Activated CD4-positive, CD25-positive, alpha-beta regulatory T cell treated with anti-CD3 and anti-CD28 coated beads, Interleukin-2, amount 50 U/mL, for 16 hours (primary cell): ENCODE results near the gene PEMT.

Experiments
- DNase-seq: peaks from one replicate; pipeline ENCODE4 v3.0.0-alpha.2; 2020; ENCODE audit warnings: low read depth, low spot score

PEMT gene

DNA sequence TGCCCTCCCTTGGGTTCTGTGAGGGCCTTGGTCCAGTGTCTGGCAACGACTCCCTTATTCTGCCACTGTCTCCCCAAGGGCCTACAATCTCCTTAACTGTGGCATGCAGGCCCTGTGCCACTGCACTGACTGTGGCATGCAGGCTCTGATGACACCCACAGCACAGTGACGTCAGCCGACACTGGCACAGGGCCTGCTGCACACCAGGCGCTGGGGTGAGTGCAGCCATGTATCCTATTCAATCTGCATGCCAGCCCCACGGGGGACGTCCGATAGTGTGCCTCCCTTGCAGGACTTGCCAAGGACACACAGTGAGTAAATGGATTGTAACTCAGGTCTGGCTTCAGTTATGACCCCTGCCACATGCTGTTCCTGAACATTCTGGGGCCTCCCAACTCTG lies 55.6 kb downstream of the PEMT start:
- no peak for DNase-seq

- no peak for DNase-seq
Observed at GRCh38 chr17:17533901-17534441, 57.5 kb downstream of the PEMT start.

DNA sequence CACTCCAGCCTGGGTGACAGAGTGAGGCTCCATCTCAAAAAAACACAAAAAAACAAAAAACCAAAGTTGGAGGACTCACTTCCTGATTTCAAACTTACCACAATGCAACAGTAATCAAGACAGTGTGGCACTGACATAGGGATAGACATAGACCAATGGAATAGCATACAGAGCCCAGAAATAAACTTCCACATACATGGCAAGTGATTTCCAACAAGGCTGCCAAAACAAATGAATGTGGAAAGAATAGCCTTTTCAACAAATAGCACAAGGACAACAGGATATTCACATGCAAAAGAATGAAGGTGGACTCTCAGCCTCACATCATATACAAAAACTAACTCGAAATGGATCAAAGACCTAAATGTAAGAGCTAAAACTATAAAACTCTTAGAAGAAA lies 58.5 kb downstream of the PEMT start:
- no peak for DNase-seq

DNA sequence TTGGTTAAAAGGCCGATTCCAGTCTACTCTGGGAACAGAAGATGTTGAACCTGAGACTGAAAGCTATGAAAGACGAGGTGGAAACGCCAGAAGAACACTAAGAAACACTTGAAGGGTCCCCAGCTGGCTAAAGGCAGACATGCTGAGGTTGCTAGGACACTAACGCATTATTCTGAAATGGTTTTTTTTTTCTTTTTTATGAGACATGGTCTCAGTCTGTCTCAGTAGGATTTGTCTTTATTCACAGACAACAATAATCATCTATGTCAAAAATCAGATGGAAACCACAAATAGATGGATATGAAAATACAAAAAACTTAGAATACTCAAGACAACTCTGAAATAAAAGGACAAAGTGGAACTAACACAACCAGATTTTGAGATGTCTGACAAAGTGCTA lies 60.4 kb downstream of the PEMT start:
- DNase-seq = no peak

DNA sequence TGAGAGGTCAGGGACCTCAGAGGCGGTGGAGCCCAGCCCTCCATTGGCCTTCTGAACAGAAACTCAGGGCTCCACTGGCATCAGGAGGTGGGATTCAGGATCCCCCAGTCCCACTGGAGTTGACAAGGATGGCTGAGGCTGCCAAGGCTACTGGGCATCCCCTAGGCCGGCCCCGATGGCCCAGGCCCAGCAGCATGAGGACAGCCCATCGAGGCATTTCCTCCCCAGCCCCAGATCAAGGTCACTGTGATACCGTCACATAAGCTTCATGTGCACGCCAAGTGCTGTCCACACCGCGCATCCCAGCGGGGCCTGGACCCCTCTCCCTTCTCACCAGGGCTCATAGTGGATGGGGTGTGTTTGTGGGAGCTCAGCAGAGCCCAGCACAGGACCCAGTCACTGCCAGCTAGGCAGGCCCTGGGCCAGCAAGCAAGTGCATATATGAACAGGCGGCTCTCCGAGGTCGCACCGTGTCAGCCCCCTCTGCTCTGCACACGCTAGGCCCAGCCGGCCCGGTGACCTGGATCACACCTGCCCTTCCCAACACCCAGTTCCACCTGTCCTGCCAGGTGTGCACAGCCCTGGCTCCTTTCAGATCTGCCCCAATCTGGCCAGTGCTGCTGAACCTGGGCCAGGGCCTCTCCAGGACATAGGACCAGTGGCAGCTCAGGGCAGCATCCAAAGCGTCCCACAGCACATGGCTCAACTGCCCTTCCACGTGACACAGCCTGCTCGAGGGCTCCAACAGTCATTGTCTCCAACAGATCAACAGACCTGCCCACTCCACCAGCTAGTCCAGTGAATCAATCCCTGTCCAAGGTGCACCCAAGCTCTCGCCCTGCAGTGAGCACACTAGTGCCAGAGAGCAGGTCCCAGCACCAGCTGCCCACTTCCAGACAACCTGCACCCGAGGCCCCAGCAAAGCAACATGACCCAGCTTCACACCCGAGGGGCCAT lies 62.5 kb downstream of the PEMT start:
- DNase-seq = no peak

GRCh38 chr17:17527956-17528500 lies 63.5 kb downstream of the PEMT start:
- DNase-seq = no peak

GRCh38 chr17:17527534-17527933 lies 64.0 kb downstream of the PEMT start:
- DNase-seq = no peak

- DNase-seq = no peak
Observed at GRCh38 chr17:17526369-17526768, 65.1 kb downstream of the PEMT start.

- no peak for DNase-seq
Observed at GRCh38 chr17:17525956-17526355, 65.6 kb downstream of the PEMT start.

GRCh38 chr17:17525311-17525710 lies 66.2 kb downstream of the PEMT start:
- no peak for DNase-seq

GRCh38 chr17:17523731-17524490 lies 67.6 kb downstream of the PEMT start:
- no peak for DNase-seq

DNA sequence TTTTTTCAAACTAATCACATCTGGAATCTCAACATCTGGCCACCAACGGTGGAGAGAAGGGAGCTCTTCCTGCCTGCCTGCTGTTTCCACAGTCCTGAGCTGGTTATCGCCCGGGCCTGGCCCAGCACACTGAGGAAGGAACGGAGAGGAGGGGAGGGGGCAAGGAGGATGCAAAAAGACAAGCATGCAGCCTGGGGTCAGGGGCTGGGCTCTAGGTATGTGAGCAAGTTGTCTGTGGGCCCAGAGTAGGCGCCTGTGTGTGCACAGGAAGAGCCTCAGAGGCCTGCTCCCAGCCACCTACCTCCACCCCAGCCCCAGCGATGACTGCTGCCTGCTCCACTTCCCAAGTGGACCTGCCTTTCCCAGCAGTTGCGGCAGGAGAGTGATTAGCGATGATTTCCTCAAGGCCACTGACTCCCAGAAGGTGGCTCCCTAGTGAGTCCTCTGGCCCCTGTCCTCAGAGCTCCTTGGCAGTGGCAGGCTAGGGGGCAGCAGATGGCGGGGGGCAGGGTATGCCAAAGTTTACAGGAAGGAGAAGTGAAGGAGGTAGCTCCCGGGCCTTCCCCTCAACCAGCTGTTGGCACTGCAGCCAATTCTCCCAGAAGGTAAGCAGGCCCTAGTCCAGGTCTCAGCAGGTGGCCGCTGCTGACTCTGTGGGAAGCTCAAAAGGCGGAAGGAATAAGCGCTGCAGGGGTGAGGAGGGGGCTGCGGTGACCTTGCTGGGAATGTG lies 68.3 kb downstream of the PEMT start:
- DNase-seq = no peak

- no peak for DNase-seq
Observed at GRCh38 chr17:17520599-17521232, 70.8 kb downstream of the PEMT start.

- DNase-seq = no peak
Observed at GRCh38 chr17:17519886-17520285, 71.6 kb downstream of the PEMT start.

DNA sequence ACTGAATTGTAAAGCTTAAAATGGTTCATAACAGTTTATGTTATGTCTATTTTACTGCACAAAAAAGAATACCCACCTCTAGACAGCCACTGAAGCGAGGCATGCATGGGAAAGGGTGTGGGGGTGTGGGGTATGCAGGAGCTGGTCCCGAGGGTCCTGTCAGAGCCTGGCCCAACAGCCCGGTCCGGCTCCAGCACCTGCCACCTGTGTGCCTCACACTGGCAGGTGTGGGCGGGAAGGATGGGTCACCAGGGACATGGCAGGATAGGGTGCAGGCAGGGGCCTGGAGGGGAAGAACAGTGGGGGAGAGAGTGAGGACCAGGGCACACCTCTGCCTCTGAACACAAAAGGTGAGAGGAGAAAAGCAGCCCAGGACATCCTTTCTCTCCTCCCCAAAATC lies 72.6 kb downstream of the PEMT start:
- DNase-seq = no peak

DNA sequence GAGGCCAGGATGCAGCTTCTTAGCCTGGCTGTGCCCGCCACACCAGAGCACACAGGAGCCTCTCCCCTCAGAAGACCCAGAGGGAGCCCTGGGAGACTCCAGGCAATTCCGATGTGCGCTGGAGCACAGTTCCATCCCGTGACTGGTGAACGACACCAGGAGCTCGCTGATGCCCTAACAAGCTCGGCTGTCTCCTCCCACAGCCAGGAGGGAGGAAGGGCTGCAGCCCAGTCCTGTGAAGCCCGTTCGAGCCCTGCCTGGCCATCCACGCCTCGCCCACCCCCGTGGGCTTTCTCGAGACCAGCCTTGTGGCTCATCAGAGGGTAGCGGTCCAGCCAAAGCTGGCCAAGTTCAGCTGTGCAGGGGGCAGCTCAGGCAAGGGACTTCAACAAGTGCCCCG lies 73.5 kb downstream of the PEMT start:
- DNase-seq = no peak

GRCh38 chr17:17516941-17517720 lies 74.4 kb downstream of the PEMT start:
- DNase-seq = no peak

DNA sequence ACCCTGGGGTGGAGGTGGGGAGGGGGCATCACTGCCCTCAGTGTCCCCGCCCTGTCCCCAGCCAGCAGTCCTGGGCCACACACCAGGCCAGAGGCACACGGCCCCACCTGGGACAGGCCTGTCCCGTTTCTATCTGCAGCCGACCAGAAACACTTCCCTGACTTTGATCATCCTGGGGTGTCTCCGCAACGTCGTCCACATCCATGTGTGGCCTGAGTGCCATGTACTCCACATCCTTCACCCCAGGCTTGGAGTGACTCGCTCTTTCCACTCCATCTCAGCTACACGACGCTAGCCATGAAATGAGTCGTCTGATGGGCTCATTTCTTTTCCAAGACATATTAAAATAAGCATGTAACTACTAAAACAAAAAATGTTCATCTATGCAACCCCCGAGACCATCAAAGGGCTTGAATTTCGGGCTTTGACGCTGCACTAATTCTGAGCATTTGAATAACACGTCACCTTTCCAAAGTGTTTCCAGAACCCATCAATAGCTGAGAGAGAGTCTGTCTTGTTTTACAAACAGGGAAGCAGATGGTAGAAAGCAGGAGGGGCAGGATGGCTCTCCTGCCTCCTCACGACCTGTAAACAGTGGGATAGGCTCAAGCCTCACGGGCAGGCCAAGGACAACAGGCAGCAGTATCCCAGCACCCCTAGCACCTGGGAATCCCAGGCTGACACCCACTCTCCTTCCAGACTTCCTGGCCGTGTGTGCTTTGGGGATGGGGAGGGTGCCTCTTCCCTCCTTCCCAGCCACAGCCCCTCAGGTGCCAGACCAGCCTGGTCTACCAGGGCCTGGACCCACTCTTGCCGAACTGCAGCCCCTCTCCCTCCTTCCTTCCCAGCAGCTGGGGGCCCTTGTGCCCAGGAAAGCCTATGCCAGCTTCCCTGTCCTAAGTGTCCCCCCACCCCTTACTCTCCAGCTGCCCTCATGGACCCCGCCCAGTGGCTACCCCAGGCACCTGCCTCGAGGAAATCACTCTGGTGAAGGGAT lies 75.3 kb downstream of the PEMT start:
- no peak for DNase-seq
